Subcutaneous abdominal adipose tissue (tissue), 5 donors: ENCODE results near the gene GOLGA6L7.
"Not testable (repeated sequence)": the region's sequence is repeated elsewhere in the genome, so short reads cannot be mapped to it uniquely, and the experiment has no call there.

Source experiments
- H3K27ac ChIP-seq: one replicate; pipeline ENCODE4 v1.7.0; 2013; ENCODE audit warnings: low read depth, mild to moderate bottlenecking, inconsistent platforms, low read length, moderate library complexity
- H3K27me3 ChIP-seq, 5 donors: one replicate each; pipeline ENCODE4 v1.7.0; 2013; ENCODE audit warnings: low read length in 5 of 5, inconsistent platforms in 1 of 5; ENCODE audit not compliant: control insufficient read depth in 5 of 5, insufficient read depth in 4 of 5
- H3K36me3 ChIP-seq, 5 donors: one replicate each; pipeline ENCODE4 v1.7.0; 2013; ENCODE audit warnings: low read length in 5 of 5; ENCODE audit not compliant: control insufficient read depth in 5 of 5, insufficient read depth in 5 of 5
- H3K4me1 ChIP-seq, 5 donors: one replicate each; pipeline ENCODE4 v1.7.0; 2013; ENCODE audit warnings: low read length in 5 of 5, mild to moderate bottlenecking in 3 of 5, moderate library complexity in 1 of 5; ENCODE audit not compliant: control insufficient read depth in 5 of 5, insufficient read depth in 5 of 5
- H3K4me3 ChIP-seq, 5 donors: one replicate each; pipeline ENCODE4 v1.7.0; 2013; ENCODE audit warnings: low read length in 5 of 5, low read depth in 1 of 5
- H3K9ac ChIP-seq, 5 donors: one replicate each; pipeline ENCODE4 v1.7.0; 2013; ENCODE audit warnings: low read length in 5 of 5, mild to moderate bottlenecking in 4 of 5, moderate library complexity in 3 of 5
- H3K9me3 ChIP-seq, 5 donors: one replicate each; pipeline ENCODE4 v1.7.0; 2013; ENCODE audit warnings: low read length in 5 of 5; ENCODE audit not compliant: control insufficient read depth in 5 of 5
- donor health status: healthy.
- donor health status: healthy.
- donor health status: healthy.
- donor health status: healthy.
- donor health status: healthy.

Gene GOLGA6L7

DNA sequence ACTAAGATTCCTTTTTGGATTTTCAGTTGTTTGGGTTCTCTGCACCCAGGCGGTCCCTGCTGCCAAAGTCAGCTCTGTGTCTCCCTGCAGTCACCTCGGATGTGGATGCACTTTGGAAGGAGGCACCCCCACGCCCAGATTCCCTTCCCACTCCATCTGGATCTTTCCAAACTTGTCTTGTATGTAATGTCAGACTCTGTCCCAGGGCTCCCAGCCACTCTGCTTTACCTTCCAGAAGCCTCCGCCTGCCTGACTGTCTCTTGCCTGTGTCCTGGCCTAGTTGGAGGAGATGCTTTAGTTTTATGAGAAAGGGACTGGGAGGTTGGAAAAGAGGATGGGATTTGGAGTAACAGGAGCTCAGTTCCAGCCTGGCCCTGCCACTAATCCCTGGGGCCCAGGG, 41.8 kb upstream of the GOLGA6L7 start:
- not testable (repeated sequence) for H3K9me3 ChIP-seq, H3K9ac ChIP-seq, H3K27ac ChIP-seq, H3K36me3 ChIP-seq, H3K4me3 ChIP-seq
- H3K27me3 ChIP-seq, result peaks cover 6 to 22% (median 14%) of the 10 kb centered on the region in 5 donors
- peaks cover 0 to 10% (median 10%) of the 10 kb centered on the region in 5 donors for H3K4me1 ChIP-seq

DNA sequence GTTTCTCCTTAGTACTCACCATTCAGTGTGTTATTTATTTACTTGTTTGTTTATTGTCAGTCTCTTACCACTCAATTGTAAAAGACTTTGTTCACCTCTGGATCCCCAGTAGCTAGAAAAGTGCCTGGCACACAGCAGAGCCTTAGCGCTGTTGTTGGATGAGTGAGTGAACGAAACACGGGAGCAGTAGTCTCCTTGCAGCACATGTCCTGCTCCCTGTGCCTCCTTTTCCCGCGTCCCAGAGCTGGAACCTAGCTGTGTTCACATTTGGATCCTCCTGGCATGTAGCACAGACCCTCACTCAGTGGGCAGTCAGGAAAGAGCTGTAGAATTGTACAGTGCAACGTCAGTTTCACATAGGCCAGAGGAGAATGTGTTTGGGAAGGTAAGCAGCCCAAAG, 41.4 kb upstream of the GOLGA6L7 start:
- Histone ChIP-seq H3K27me3 (peaks cover 10 to 26% (median 19%) of the 10 kb centered on the region in 5 donors), H3K4me1 (peaks cover 0 to 13% (median 12%) of the 10 kb centered on the region in 5 donors)
- not testable (repeated sequence) for H3K4me3 ChIP-seq, H3K9ac ChIP-seq, H3K36me3 ChIP-seq, H3K9me3 ChIP-seq, H3K27ac ChIP-seq

DNA sequence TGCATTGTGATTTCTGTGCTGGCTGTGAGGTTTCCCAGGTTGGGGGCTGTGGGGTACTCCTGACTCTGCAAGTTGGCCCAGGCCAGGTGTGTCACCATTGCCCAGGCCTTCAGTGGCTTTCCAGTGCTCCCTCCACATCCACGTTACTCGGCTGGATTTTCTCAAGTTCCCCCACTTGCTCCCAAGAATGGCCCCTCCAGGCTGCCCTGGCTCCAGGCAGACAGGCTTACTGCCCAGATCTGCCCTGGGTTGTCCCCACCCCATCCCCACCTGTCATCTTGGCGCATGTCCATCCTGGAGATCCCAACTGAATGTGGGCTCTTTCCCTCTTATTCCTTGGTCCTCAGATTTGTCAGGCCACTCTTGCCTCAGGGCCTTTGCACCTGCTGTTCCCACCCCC, 40.9 kb upstream of the GOLGA6L7 start:
- H3K9me3 ChIP-seq, result no peaks in the 10 kb centered on the region
- H3K36me3 ChIP-seq, result no peaks in the 10 kb centered on the region
- peaks cover 10 to 31% (median 23%) of the 10 kb centered on the region in 5 donors for H3K27me3 ChIP-seq
- no peak overlapping the region for H3K27ac ChIP-seq
- no peak overlapping the region for H3K4me3 ChIP-seq
- H3K4me1 ChIP-seq, result peaks cover 0 to 13% (median 12%) of the 10 kb centered on the region in 5 donors
- H3K9ac ChIP-seq, result no peak overlapping the region

DNA sequence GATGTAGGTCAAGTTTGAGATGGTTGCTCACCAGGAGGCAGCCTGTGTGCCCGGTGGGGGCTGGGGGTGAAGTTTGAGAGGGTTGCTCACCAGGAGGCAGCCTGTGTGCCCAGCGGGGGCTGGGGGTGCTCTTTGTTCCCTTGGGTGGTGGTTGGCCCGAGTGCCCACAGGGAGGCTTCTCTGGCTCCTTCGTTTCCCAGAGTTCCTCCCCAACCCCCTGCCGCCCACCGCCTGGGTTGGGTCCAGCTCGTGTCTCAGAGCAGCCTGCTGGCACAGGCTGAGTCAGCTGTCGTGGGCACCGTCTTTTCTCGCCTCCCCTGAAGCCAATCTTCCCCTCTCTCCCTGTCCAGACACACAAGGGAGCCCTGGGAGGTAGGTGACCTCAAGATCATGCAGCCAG, 40.5 kb upstream of the GOLGA6L7 start:
- Histone ChIP-seq H3K9me3 (no peaks in the 10 kb centered on the region), H3K36me3 (no peaks in the 10 kb centered on the region), H3K4me3 (no peak overlapping the region), H3K27ac (no peak overlapping the region), H3K4me1 (peaks cover 0 to 13% (median 12%) of the 10 kb centered on the region in 5 donors), H3K9ac (no peak overlapping the region), H3K27me3 (peaks cover 10 to 31% (median 24%) of the 10 kb centered on the region in 5 donors)

DNA sequence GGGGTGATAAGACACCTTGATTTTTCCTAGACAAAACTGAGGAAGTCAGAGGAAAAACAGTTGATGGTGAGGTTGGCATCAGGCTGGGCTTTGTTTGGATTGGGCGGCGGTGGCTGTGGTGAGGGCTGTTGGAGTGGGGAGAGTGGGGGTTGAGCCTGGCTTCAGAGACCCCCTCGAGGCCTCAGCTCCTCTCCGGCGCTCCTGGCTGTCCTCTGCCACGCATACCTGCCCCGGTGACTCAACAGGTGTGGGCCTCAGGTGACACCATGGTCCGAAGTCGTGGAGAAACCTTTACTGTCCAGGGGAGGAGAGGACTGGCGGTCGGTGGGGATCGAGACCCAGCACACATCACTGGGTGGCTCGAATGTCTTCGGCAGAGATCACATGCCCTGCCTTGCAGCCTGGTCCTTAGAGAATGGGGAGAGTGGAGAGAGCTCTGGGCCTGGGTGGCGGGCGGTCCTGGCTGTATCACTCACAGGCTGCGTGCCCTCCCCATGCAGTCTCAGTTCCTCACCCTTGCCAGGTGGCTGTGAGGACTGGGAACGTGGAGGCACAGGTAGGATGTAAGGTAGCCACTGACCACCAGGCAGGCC, 40.0 kb upstream of the GOLGA6L7 start:
- Histone ChIP-seq H3K27ac (no peak overlapping the region), H3K9ac (no peak overlapping the region), H3K4me1 (peaks cover 0 to 13% (median 12%) of the 10 kb centered on the region in 5 donors), H3K27me3 (peaks cover 10 to 31% (median 24%) of the 10 kb centered on the region in 5 donors), H3K9me3 (no peaks in the 10 kb centered on the region), H3K36me3 (no peaks in the 10 kb centered on the region), H3K4me3 (no peak overlapping the region)

DNA sequence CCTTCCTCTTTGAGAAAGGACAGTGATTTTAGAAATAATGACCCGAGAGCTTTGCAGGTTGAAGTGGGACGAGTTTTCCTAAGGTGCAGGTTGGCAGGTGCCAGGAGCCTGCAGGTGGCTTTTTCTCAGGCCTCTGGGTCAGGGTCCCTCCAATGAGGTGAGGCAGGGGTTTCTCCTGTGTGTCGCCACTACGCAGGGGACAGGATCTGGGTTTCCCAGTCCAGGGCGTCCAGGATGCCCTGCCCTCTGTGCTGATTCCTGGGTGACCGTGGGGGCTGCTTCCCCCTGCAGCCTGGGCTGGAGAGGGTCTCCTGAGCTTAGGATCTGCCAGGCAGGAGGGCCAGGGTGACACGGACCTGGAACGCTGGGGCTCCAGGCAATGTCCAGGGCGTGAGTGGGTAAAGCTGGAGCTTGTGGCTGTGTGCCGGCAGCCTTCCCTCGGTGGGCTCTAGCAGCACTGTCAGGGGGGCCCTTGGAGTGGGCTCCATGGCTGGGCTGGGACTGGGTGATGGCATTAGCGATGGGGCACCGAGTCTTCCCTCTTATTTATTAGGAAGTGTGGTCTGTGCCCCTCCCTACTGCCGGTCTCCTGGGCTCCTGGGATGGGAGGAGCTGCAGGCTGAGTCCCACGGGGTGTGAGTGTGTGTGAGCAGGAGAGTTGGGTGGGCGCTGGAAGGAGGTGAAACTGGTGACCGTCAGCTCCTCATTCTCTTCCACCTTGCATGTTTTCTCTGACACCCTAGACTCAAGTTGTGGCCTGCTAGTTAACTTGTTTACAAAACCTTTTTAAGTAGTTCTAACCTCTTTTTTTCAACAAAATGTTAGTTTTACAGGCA, 39.1 kb upstream of the GOLGA6L7 start:
- Histone ChIP-seq H3K36me3 (no peaks in the 10 kb centered on the region), H3K9me3 (no peaks in the 10 kb centered on the region), H3K4me3 (no peak overlapping the region), H3K9ac (no peak overlapping the region), H3K27me3 (peaks cover 10 to 31% (median 24%) of the 10 kb centered on the region in 5 donors), H3K27ac (no peak overlapping the region), H3K4me1 (peaks cover 0 to 13% (median 12%) of the 10 kb centered on the region in 5 donors)

DNA sequence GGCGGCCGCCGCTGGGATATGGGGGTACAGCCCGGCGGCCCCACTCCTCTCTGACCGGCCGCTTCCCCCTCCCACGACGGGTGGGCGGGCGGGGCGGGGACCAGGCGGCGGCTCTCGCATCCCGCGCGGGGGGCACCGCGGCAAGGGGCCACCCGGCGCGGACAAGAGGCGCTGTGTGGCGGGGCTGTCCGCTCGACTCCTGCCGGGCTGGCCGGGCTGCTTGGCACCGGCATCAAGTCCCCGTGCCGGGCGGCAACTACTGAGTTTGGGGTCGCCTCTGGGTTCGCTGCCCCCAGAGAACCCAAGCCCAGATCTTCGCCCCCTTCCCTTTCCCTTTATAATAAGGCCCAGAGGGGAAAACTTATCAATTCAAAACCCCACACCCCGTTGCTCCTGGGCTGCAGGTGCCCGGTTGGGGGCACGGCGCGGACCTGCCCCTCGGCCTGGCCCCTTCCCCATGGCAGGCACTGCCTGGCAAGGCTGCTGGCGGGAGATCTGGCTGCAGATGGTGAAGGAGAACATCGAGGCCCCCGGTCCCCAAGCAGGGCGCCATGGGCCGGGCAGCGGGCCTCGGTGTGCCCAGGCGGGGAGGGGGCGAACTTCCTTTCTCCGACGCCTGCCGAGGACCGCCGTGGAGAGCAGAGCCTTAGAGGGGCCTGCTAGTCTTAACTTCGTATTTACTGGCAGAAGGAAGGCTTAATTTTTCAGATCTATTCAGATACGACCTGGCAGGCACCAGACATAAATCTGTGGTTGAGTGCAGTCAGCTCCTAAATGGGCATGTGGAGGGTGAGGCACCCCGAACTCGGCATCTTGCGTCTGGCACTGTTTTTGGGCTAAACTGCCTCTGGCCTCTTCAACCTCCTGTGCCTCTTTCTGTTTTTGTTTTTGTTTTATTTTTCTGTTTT, 38.2 kb upstream of the GOLGA6L7 start:
- H3K27me3 ChIP-seq, result peaks cover 10 to 31% (median 24%) of the 10 kb centered on the region in 5 donors
- H3K9ac ChIP-seq, result no peak overlapping the region
- peaks cover 0 to 13% (median 12%) of the 10 kb centered on the region in 5 donors for H3K4me1 ChIP-seq
- H3K27ac ChIP-seq, result no peak overlapping the region
- H3K9me3 ChIP-seq, result no peaks in the 10 kb centered on the region
- peak overlapping the region in 2 of 5 donors; percentile 54 to 56 for H3K4me3 ChIP-seq
- H3K36me3 ChIP-seq, result no peaks in the 10 kb centered on the region

DNA sequence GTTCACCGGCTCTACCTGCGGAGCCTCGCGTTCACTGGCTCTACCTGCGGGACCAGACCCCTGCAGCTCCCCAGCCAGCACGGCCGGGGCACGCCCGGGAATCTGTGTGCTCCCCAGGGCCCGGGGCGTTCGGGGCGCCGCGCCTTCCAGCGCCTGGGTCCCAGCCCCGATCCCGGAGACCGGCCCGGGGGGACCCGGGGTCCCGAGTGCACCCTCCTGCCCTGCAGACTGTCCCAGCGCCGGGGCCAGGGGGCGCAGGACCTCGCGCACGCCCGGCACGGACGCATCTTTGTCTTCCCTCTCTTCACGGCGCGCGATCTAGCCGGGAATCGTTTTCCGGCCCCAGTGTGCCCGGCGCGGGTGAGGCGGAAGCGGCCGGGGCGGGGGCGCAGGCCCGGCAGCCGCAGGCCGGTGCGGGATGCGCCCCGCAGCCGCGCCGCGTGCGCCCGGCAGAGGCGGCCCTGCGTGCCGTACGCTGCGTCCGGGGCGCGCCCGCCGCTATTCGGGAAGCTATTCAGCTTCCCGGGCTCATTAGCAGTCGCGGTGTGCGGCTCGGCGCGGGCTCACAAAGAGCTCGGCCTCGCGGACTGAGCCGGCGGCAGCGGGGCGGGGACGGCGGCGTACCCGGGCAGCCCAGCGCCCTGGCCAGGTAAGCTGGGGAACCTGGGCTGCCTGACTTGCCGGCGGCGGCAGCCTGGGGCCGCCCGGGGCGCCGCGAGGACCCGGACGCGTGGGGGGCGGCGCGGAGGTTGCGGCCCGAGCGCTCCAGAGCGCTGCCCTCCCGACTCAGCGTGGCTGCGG, 37.4 kb upstream of the GOLGA6L7 start, which contains the start of gene APBA2:
TSS of gene APBA2 (plus strand) at position 345 of the 801 bp plus-strand sequence. CDS start 167,911 bp downstream, outside the sequence.
- H3K9ac ChIP-seq, result no peak within 1 kb of the TSS
- H3K27me3 ChIP-seq, result peaks cover 10 to 31% (median 24%) of the 10 kb centered on the region in 5 donors
- peak within 1 kb of the TSS in 4 of 5 donors; percentile 42 to 59 (median 55) for H3K4me3 ChIP-seq
- peaks cover 0 to 13% (median 12%) of the 10 kb centered on the region in 5 donors for H3K4me1 ChIP-seq
- H3K36me3 ChIP-seq, result no peaks in the 10 kb centered on the region
- no peak within 1 kb of the TSS for H3K27ac ChIP-seq
- no peaks in the 10 kb centered on the region for H3K9me3 ChIP-seq

DNA sequence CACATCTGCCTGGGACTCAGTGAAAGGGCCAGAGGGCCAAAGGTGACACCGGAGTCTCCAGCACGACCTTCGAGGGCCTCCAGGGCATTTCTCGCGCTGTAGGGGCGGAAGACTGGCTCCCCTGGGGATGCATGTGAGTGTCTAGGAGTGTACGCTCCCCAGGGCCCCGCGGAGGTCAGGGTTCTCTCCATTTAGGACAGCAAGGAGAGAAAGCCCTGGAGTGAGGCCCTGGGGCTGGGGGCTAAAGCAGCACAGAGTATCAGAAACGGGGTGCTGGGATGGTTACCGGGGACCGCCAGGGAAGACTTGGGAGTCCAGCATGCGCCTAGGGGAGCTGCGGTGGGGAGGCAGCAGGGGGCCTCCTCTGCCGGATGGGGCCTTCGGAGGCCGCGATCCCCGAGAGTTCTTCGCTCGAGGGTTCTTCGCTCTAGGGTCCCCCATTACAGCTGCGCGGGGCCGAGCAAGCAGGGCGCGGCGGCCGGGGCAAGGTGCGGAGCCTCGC, 36.7 kb upstream of the GOLGA6L7 start:
- Histone ChIP-seq H3K9ac (no peak overlapping the region), H3K4me3 (peak overlapping the region in 4 of 5 donors; percentile 2 to 59 (median 55)), H3K27me3 (peaks cover 10 to 31% (median 24%) of the 10 kb centered on the region in 5 donors), H3K4me1 (peaks cover 0 to 13% (median 12%) of the 10 kb centered on the region in 5 donors), H3K36me3 (no peaks in the 10 kb centered on the region), H3K27ac (no peak overlapping the region), H3K9me3 (no peaks in the 10 kb centered on the region)
